Smooth muscle cell of the brain vasculature (primary cell): Measurements from ENCODE around the gene F2.

ENCODE experiments used
- DNase-seq: peaks from one replicate; pipeline ENCODE4 v3.0.0-alpha.2; 2012; ENCODE audit warnings: low read depth, low spot score

The F2 gene

GRCh38 chr11:46718155-46719019 is 626 bp upstream of the F2 start:
- no peak for DNase-seq

- DNase-seq: no peak
Observed at GRCh38 chr11:46719543-46720218, 668 bp downstream of the F2 start.

DNA sequence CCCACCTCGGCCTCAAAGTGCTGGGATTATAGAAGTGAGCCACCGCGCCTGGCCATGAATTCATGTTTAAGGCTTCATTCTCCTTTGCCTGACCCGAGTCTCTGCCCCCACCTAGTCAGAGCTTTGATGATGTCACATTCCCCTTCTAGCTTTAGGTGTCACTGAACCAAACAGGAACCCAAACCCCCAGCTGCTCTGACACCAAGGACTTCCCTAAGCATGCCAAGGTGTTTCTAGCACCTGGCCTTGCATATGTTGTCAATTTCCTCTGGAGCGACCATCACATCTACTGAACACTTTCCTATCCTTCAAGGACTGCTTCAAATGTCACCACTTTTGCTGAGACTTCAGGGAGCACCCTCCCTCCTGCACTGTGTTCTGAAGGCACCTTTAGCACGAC is 2.3 kb downstream of the F2 start:
- DNase-seq: no peak

- DNase-seq: no peak
Observed at GRCh38 chr11:46722566-46723358, 3.7 kb downstream of the F2 start.

DNA sequence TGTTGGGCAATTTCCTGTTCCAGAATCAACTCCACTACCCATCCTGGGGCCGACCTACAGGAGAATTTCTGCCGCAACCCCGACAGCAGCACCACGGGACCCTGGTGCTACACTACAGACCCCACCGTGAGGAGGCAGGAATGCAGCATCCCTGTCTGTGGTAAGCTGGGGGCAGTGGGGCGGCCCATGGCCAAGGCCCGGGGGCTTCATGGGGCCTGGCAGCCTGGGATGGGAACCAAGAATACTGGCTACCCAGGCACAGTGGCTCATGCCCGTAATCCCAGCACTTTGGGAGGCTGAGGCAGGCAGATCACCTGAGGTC is 4.3 kb downstream of the F2 start:
- DNase-seq: no peak

GRCh38 chr11:46724088-46724487 is 5.1 kb downstream of the F2 start:
- no peak for DNase-seq

- no peak for DNase-seq
Observed at GRCh38 chr11:46725338-46726205, 6.6 kb downstream of the F2 start.

GRCh38 chr11:46726206-46726862 is 7.3 kb downstream of the F2 start:
- DNase-seq: no peak

DNA sequence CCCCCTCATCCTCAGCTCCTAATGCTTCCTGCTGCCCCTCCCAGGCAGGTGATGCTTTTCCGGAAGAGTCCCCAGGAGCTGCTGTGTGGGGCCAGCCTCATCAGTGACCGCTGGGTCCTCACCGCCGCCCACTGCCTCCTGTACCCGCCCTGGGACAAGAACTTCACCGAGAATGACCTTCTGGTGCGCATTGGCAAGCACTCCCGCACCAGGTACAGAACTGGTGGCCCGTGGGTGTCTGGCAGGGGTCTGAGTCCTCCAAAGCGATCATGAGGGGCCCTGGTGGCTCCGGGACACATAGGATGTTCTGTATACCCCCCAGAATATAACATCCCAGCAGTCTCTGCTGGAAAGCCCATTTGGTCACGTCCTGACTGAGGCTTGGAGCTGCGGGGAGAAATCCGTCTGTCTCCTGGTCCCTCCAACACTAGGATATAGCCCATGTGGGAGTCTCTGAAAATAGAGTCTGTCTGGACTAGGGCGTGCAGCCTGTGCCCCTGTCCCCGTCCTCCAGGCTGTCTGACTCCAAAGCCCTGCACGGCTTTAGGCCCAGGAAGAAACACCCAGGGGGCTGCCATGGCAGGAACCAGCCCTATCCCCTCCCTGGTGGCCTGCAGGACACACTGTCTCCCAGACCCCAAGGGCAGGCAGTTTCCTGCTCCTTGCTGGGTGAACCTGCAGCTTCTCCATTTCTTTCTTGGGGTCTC is 9.1 kb downstream of the F2 start:
- DNase-seq: no peak

DNA sequence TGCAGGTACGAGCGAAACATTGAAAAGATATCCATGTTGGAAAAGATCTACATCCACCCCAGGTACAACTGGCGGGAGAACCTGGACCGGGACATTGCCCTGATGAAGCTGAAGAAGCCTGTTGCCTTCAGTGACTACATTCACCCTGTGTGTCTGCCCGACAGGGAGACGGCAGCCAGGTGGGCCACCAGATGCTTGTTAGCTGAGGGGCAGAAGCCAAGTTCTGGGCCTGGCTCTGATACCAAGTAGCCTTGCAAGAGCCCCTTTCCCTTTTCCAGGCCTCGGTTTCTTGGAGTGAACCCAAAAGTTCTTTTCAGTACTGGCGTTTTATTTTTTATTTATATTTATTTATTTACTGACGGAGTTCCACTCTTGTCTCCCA is 9.6 kb downstream of the F2 start:
- DNase-seq: no peak

DNA sequence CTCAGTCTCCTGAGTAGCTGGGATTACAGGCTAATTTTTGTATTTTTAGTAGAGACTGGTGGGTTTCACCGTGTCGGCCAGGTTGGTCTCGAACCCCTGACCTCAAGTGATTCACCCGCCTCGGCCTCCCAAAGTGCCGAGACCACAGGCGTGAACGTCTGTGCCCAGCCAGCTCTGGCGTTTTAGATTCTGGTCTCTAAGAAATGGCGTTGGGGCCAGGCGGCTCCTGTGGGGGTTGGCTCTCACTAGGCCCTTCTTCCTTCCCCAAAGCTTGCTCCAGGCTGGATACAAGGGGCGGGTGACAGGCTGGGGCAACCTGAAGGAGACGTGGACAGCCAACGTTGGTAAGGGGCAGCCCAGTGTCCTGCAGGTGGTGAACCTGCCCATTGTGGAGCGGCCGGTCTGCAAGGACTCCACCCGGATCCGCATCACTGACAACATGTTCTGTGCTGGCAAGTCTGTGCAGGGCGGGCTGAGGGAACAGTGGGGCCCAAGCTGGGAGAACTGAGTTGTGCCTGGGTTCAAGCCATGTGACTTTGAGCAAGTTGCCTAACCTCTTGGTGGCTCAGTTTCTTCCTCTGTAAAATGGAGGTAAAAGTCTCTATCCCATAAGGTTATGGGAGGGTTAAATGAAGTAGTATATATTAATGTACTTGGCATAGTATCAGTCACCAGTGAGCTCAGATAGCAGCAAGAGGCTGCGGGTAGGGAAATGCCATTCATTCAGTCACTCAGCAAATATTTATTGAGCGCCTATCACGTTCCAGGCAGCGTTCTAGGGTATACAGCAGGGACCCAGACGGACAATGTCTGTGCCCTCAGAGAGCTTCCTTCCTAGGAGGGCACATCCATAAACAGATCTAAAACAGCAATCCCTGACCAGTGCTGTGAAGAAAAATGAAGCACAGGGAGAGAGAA is 10.4 kb downstream of the F2 start:
- no peak for DNase-seq

GRCh38 chr11:46731545-46731944 is 12.5 kb downstream of the F2 start:
- no peak for DNase-seq

- DNase-seq: no peak
Observed at GRCh38 chr11:46733234-46733633, 14.2 kb downstream of the F2 start.

- no peak for DNase-seq
Observed at GRCh38 chr11:46736146-46736545, 17.1 kb downstream of the F2 start.

GRCh38 chr11:46736615-46737014 is 17.6 kb downstream of the F2 start:
- DNase-seq: no peak

GRCh38 chr11:46737699-46738098 is 18.7 kb downstream of the F2 start:
- no peak for DNase-seq

DNA sequence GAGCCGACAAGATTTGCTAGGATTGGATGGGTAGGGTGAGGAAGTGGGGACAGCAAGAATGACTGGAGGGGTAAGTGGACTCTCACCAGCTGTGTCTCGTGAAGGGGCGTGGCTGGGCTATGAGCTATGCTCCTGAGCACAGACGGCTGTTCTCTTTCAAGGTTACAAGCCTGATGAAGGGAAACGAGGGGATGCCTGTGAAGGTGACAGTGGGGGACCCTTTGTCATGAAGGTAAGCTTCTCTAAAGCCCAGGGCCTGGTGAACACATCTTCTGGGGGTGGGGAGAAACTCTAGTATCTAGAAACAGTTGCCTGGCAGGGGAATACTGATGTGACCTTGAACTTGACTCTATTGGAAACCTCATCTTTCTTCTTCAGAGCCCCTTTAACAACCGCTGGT is 19.9 kb downstream of the F2 start:
- no peak for DNase-seq

DNA sequence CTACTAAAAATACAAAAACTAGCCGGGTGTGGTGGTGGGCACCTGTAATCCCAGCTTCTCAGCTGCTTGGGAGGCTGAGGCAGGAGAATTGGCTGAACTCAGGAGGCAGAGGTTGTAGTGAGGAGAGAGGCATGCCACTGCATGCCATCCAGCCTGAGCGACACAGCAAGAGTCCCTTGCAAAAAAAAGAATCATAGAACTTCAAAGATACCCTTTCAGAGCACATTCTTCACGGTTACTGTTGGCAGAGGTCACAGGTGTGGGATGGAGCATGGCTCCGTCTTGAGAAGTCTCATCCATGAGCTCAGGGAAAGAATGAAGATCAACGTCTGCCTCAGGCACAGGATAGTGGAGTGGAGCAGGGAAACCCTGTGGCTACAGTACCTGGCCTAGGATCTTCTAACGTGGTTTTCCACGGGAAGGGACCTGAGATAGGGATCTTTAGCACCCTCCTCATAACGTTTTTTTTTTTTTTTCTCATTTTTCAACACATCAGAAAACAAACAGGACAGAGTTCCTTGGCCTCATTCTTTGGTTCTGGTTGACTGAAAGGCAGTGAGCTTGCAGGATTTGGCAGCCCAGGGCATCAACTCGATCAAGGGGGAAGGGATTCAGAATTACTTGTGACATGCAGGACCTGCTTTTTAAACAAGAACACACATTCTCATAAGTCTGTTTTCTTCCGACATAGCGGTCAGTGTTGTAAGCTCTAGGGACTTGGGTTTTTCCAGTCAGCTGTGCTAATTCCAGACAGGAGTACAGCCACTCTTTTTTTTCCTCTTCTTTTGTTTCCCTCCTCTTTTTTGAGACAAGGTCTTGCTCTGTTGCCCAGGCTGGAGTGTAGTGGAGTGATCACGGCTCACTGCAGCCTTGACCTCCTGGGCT is 22.8 kb downstream of the F2 start:
- no peak for DNase-seq
